GM12878 (cell line): ENCODE data around the gene PLXND1. TPM values are rescaled to one million over a fixed set of nuclear protein-coding genes. Genes with fewer than 3 reads are reported as not detected.

Source experiments
- ATAC-seq: fragments of 200-7000 bp; cut with Tn5 transposase; 3 replicates; pipeline ENCODE4 v1.9.1; 2020; ENCODE audit warnings: mild to moderate bottlenecking, moderate library complexity
- BruUV-seq: library from RNA; stranded (reverse); fragments of 400-500 nt; replicated peaks from 2 replicates; lab custom pipeline; 2021; lab: Mats Ljungman, UMichigan
- CTCF ChIA-PET: fragments of 300-600 bp; sonication (Branson Sonifier 250); formaldehyde crosslinking; extraction: SDS; loops from one replicate; lab custom pipeline; 2021; ENCODE audit warnings: inconsistent platforms; lab: Yijun Ruan, JAX
- POLR2A ChIA-PET: fragments of 350-600 bp; formaldehyde crosslinking; extraction: SDS; loops from one replicate; lab custom pipeline; 2021; ENCODE audit warnings: inconsistent platforms; lab: Charles Lee
- RAD21 ChIA-PET: fragments of 300-600 bp; sonication (Branson Sonifier 250); formaldehyde crosslinking; loops from one replicate; lab custom pipeline; 2023; ENCODE audit warnings: antibody characterized with exemption; ENCODE audit not compliant: unreplicated experiment; lab: Charles Lee
- SMC1A ChIA-PET: fragments of 300-600 bp; sonication (Branson Sonifier 250); formaldehyde crosslinking; loops from one replicate; lab custom pipeline; 2023; ENCODE audit not compliant: unreplicated experiment, uncharacterized antibody; lab: Charles Lee
- DNase-seq: peaks from one replicate; pipeline ENCODE4 v3.0.0-alpha.2; 2011; ENCODE audit warnings: low read depth, low spot score
- FAIRE-seq: peaks from 3 replicates; lab custom pipeline; 2011; peaks lifted over from hg19 to GRCh38; lab: Jason Lieb, UNC
- H2AFZ ChIP-seq: 2 replicates; pipeline ENCODE4 v1.6.0; 2011; ENCODE audit warnings: low read depth, low read length, control low read depth; ENCODE audit not compliant: control insufficient read depth
- H3K27ac ChIP-seq: 2 replicates; pipeline ENCODE4 v1.5.1; 2011; ENCODE audit warnings: control low read depth; ENCODE audit not compliant: control insufficient read depth, insufficient read depth
- H3K27me3 ChIP-seq, 2 experiments: replicated peaks in 1 of 2; 2 replicates each; pipeline versions ENCODE4 v1.6.0 to v1.6.1; 2011; ENCODE audit warnings: low read length in 1 of 2; ENCODE audit not compliant: control insufficient read depth in 2 of 2, insufficient read depth in 2 of 2
- H3K36me3 ChIP-seq, 2 experiments: 2 replicates each; pipeline ENCODE4 v1.5.1; 2011; ENCODE audit warnings: low read length in 1 of 2; ENCODE audit not compliant: control insufficient read depth in 2 of 2, insufficient read depth in 2 of 2
- H3K4me1 ChIP-seq: 2 replicates; pipeline ENCODE4 v1.6.1; 2011; ENCODE audit warnings: mild to moderate bottlenecking, low read length, moderate library complexity, mixed read lengths; ENCODE audit not compliant: control insufficient read depth, insufficient read depth
- H3K4me2 ChIP-seq: 2 replicates; pipeline ENCODE4 v1.6.0; 2011; ENCODE audit warnings: control low read depth; ENCODE audit not compliant: control insufficient read depth, insufficient read depth
- H3K4me3 ChIP-seq: fragments of 200-600 bp; sonication (generic); 2 replicates; pipeline ENCODE4 v1.5.1; 2016
- H3K79me2 ChIP-seq: 2 replicates; pipeline ENCODE4 v1.6.0; 2011; ENCODE audit warnings: low read length; ENCODE audit not compliant: control insufficient read depth, insufficient read depth
- H3K9ac ChIP-seq: 2 replicates; pipeline ENCODE4 v1.8.0; 2011; ENCODE audit warnings: low read length, control low read depth, mixed read lengths; ENCODE audit not compliant: control insufficient read depth, insufficient read depth
- H3K9me3 ChIP-seq: replicated peaks from 3 replicates; pipeline ENCODE4 v1.5.1; 2011; ENCODE audit warnings: mild to moderate bottlenecking, low read length; ENCODE audit not compliant: control insufficient read depth, insufficient read depth
- H4K20me1 ChIP-seq: 2 replicates; pipeline ENCODE4 v1.6.0; 2011; ENCODE audit not compliant: control insufficient read depth, insufficient read depth
- EGR1 ChIP-seq, 2 experiments: IDR thresholded peaks; 1 replicate in 1 of 2; 2 replicates in 1 of 2; pipeline ENCODE4 v1.6.1; 2011 to 2012; ENCODE audit warnings: low read depth in 2 of 2, low read length in 2 of 2, borderline replicate concordance in 1 of 2, mild to moderate bottlenecking in 1 of 2, moderate library complexity in 1 of 2
- IKZF1 ChIP-seq: fragments of 450-650 bp; conservative IDR thresholded peaks from 2 replicates; pipeline ENCODE4 v1.6.1; 2017; ENCODE audit warnings: antibody characterized with exemption, mild to moderate bottlenecking
- RAD51 ChIP-seq: fragments of 450-650 bp; IDR thresholded peaks from 2 replicates; pipeline ENCODE4 v1.6.1; 2016; ENCODE audit warnings: moderate library complexity, mild to moderate bottlenecking, inconsistent platforms
- SMC3 ChIP-seq: IDR thresholded peaks from 2 replicates; pipeline ENCODE4 v1.6.1; 2011; ENCODE audit warnings: low read length, improper control_type of control experiment, borderline replicate concordance
- SREBF2 ChIP-seq: IDR thresholded peaks from 2 replicates; pipeline ENCODE4 v1.6.1; 2012; ENCODE audit warnings: mild to moderate bottlenecking, low read length
- TCF12 ChIP-seq: IDR thresholded peaks from 2 replicates; pipeline ENCODE4 v1.6.1; 2011; ENCODE audit warnings: low read depth, mild to moderate bottlenecking, low read length
- ZNF384 ChIP-seq: IDR thresholded peaks from 2 replicates; pipeline ENCODE4 v1.6.1; 2012; ENCODE audit warnings: low read depth, mild to moderate bottlenecking, low read length, improper control_type of control experiment, borderline replicate concordance
- WGBS: methylation state at CpG from one replicate; pipeline ENCODE4 v1.1.6; 2016; ENCODE audit warnings: low lambda C conversion rate; ENCODE audit not compliant: insufficient replicate concordance, insufficient coverage; ENCODE audit errors: missing lambda C conversion rate; 5-methylcytosine and 5-hydroxymethylcytosine counted together
- in situ Hi-C: fragments of 300-500 bp; cut with MboI; formaldehyde crosslinking; loops from 9 replicates; pipeline ENCODE4 v1.14.3; 2018; ENCODE audit warnings: mixed read lengths
- intact Hi-C: fragments of 100-400 bp; cut with micrococcal nuclease; formaldehyde crosslinking; loops from one replicate; pipeline ENCODE4 v1.14.2; 2022; ENCODE audit not compliant: unreplicated experiment
- polyA plus RNA-seq, 11 experiments: library from polyadenylated mRNA; depleted of rRNA in 4 of 11; unstranded in 6 of 11; stranded (reverse) in 5 of 11; fragments of >200 nt; fragmentation: Nextera tagmentation in 4 of 11; fragmentation: Illumina TruSeq in 1 of 11; extraction: Ambion mirVana in 4 of 11; extraction: Trizol in 1 of 11; gene quantifications; 1 replicate in 1 of 11; 2 replicates in 10 of 11; pipeline versions ENCODE4 v1.2.1 to v1.2.3, GENCODE V29; 2011 to 2016; ENCODE audit warnings: inconsistent platforms in 2 of 11, missing spikeins in 2 of 11, low read depth in 1 of 11
- total RNA-seq, 4 experiments: library from RNA; depleted of rRNA in 3 of 4; stranded (reverse); fragments of >200 nt in 3 of 4; fragmentation: Illumina TruSeq in 1 of 4; extraction: Trizol in 1 of 4; gene quantifications; 2 replicates each; pipeline versions ENCODE4 v1.2.1 to v1.2.3, GENCODE V29; 2013 to 2021

The PLXND1 gene
- total and polyA plus RNA-seq, 10 of the 15 experiments (the other 5 are each of a cell fraction or from before 2014, with no cell fraction given) = 0.01 to 2.3 (median 0.72) TPM; not detected in 7

DNA sequence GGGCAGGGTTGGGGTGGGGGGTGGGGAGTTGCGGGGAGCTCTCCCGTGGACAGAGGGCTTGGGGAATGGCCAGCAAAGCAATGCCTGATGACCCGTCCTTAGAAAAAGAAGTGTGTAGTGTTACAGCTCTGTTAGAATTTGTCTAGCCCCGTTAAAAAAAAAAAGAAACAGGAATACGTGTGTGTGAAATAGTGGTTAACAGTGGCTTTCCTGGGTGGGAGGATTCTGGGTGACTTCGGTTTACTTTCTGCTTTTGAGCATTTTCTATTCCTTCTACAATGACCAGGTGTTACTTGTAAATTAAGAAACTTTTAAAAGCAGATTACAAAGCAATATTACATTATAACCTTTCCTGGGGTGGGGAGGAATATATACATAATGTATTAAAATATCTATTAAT is 38.5 kb downstream of the PLXND1 start:
- H3K27ac ChIP-seq = no peak overlapping the region
- no peaks in the 10 kb centered on the region for H3K9me3 ChIP-seq
- no peaks in the 10 kb centered on the region for H3K79me2 ChIP-seq
- ChIA-PET CTCF (no interaction called here), POLR2A (no interaction called here), SMC1A (no interaction called here), RAD21 (interaction anchor here (1.7 kb wide), 1 partner anchor 78 kb away, joined by 4 read pairs; no protein-coding TSS in a partner anchor)
- H3K4me2 ChIP-seq = no peak overlapping the region
- in situ Hi-C loops (no loop called here), intact Hi-C loops (no loop called here)
- FAIRE-seq (no peak), DNase-seq (no peak), ATAC-seq (no peak)
- no peaks in the 10 kb centered on the region for H3K36me3 ChIP-seq
- BruUV-seq = no TSS peak
- WGBS = 25% methylated on average over 2 of the region's 6 CpGs
- no peaks in the 10 kb centered on the region for H3K4me1 ChIP-seq
- H3K27me3 ChIP-seq = no peaks in the 10 kb centered on the region
- H3K4me3 ChIP-seq = no peak overlapping the region
- no peak overlapping the region for H2AFZ ChIP-seq
- TF ChIP-seq SMC3 (no peak), ZNF384 (peak; percentile 41; the same call in 1 of the 2 replicates), EGR1 (IDR thresholded peaks at IDR 0.05; ENCODE audit: borderline replicate concordance in 1 of 2, low read depth in 2 of 2, low read length in 2 of 2) (no peak)
- H3K9ac ChIP-seq = no peak overlapping the region
- H4K20me1 ChIP-seq = no peaks in the 10 kb centered on the region

DNA sequence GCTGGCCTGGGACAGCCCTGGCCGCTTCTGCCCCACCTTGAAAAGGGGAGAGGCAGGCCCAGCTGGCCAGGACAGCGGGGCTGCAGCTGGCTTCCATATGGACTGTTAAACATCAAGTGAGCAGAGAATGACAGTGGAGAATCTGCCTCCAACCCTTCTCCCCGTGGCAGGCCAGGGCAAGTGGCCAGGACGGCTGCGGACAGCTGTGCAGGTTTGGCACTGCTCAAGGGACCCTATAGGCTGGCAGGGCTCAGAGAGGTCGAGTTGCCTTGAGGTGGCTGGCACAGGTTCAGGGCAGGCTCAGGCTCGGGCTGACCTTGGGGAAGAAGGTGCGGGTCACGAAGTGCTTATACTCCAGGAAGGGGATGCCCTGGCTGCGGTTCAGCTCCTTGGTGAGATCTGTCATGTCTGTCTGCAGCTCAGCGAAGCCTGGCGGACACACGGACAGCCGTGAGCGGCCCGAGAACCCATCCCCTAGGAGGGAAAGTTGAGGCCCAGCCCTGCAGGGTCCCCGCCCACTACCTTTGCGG is 39.2 kb downstream of the PLXND1 start:
- H3K4me3 ChIP-seq = no peak overlapping the region
- no peak overlapping the region for H3K4me2 ChIP-seq
- H4K20me1 ChIP-seq = no peaks in the 10 kb centered on the region
- ChIA-PET CTCF (no interaction called here), RAD21 (interaction anchor here (1.7 kb wide), 1 partner anchor 77 kb away, joined by 4 read pairs; no protein-coding TSS in a partner anchor), SMC1A (no interaction called here), POLR2A (no interaction called here)
- no peaks in the 10 kb centered on the region for H3K27me3 ChIP-seq
- no peak for TF ChIP-seq SREBF2
- no peak for TF ChIP-seq RAD51
- TF ChIP-seq TCF12 = no peak
- no peak for TF ChIP-seq IKZF1
- H3K79me2 ChIP-seq = no peaks in the 10 kb centered on the region
- in situ Hi-C loops = no loop called here
- ATAC-seq (no peak), DNase-seq (no peak), FAIRE-seq (no peak)
- no TSS peak for BruUV-seq
- no peaks in the 10 kb centered on the region for H3K4me1 ChIP-seq
- H3K9ac ChIP-seq = no peak overlapping the region
- WGBS = 51% methylated on average over 18 of the region's 18 CpGs
- no peaks in the 10 kb centered on the region for H3K36me3 ChIP-seq
- H3K9me3 ChIP-seq = no peaks in the 10 kb centered on the region
- intact Hi-C loops = no loop called here
- no peak overlapping the region for H3K27ac ChIP-seq
- H2AFZ ChIP-seq = no peak overlapping the region
